SK-N-SH treated with all-trans-retinoic acid at 6 μM for 48 hours (cell line): ENCODE results near the gene GRIP1.

Experiments
- CSDC2 ChIP-seq: fragments of 250-450 bp; sonication (Bioruptor Pico); IDR thresholded peaks from 2 replicates; pipeline ENCODE4 v1.5.0; 2020; ENCODE audit warnings: mild to moderate bottlenecking, moderate library complexity
- ESRRG ChIP-seq: fragments of 250-450 bp; sonication (Bioruptor Pico); IDR thresholded peaks from 2 replicates; pipeline ENCODE4 v1.6.1; 2021; ENCODE audit warnings: mild to moderate bottlenecking
- ISL1 ChIP-seq: fragments of 250-450 bp; sonication (Bioruptor Pico); IDR thresholded peaks from 2 replicates; pipeline ENCODE4 v2.1.2; 2022; ENCODE audit warnings: mild to moderate bottlenecking, moderate library complexity
- OSR1 ChIP-seq: fragments of 250-450 bp; sonication (Bioruptor Pico); IDR thresholded peaks from 2 replicates; pipeline ENCODE4 v1.8.0; 2022; ENCODE audit warnings: moderate library complexity, mild to moderate bottlenecking, inconsistent platforms
- RARB ChIP-seq: fragments of 250-450 bp; sonication (Bioruptor Pico); IDR thresholded peaks from 2 replicates; pipeline ENCODE4 v1.8.0; 2021; ENCODE audit warnings: mild to moderate bottlenecking, moderate library complexity
- SNAI2 ChIP-seq: fragments of 250-450 bp; sonication (Bioruptor Pico); IDR thresholded peaks from 2 replicates; pipeline ENCODE4 v1.5.0; 2020; ENCODE audit warnings: mild to moderate bottlenecking, moderate library complexity
- TOX ChIP-seq: fragments of 250-450 bp; sonication (Bioruptor Pico); IDR thresholded peaks from 2 replicates; pipeline ENCODE4 v1.8.0; 2021; ENCODE audit warnings: mild to moderate bottlenecking, moderate library complexity, borderline replicate concordance
- ZFP3 ChIP-seq: fragments of 250-450 bp; sonication (Bioruptor Pico); IDR thresholded peaks from 2 replicates; pipeline ENCODE4 v1.5.0; 2020; ENCODE audit warnings: mild to moderate bottlenecking, moderate library complexity
- ZNF70 ChIP-seq: fragments of 450-650 bp; formaldehyde crosslinking; IDR thresholded peaks from 2 replicates; pipeline ENCODE4 v1.5.0; 2020; ENCODE audit warnings: mild to moderate bottlenecking, moderate library complexity
- ZNF8 ChIP-seq: fragments of 450-650 bp; formaldehyde crosslinking; IDR thresholded peaks from 2 replicates; pipeline ENCODE4 v1.5.0; 2020; ENCODE audit warnings: mild to moderate bottlenecking, moderate library complexity
- TF ChIP-seq, protein P1 (sequence below): fragments of 250-450 bp; sonication (Bioruptor Pico); IDR thresholded peaks from 2 replicates; pipeline ENCODE4 v1.5.1; 2020; ENCODE audit warnings: low read depth, mild to moderate bottlenecking, moderate library complexity
- TF ChIP-seq, protein P2 (sequence below): fragments of 250-450 bp; sonication (Bioruptor Pico); IDR thresholded peaks from 2 replicates; pipeline ENCODE4 v1.8.0; 2021; ENCODE audit warnings: low read depth, mild to moderate bottlenecking, moderate library complexity, borderline replicate concordance

- TF ChIP-seq ZNF8 (no peak), OSR1 (CRISPR knock-in tag) (no peak), RARB (CRISPR knock-in tag) (no peak), ESRRG (CRISPR knock-in tag) (no peak), ZNF70 (CRISPR knock-in tag) (no peak), ZFP3 (CRISPR knock-in tag) (no peak), SNAI2 (CRISPR knock-in tag) (no peak), TOX (CRISPR knock-in tag) (no peak), ISL1 (CRISPR knock-in tag) (no peak), CSDC2 (CRISPR knock-in tag) (no peak)
- TF ChIP-seq, protein P1, sequence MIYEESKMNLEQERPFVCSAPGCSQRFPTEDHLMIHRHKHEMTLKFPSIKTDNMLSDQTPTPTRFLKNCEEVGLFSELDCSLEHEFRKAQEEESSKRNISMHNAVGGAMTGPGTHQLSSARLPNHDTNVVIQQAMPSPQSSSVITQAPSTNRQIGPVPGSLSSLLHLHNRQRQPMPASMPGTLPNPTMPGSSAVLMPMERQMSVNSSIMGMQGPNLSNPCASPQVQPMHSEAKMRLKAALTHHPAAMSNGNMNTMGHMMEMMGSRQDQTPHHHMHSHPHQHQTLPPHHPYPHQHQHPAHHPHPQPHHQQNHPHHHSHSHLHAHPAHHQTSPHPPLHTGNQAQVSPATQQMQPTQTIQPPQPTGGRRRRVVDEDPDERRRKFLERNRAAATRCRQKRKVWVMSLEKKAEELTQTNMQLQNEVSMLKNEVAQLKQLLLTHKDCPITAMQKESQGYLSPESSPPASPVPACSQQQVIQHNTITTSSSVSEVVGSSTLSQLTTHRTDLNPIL (CRISPR knock-in tag): no peak
- TF ChIP-seq, protein P2, sequence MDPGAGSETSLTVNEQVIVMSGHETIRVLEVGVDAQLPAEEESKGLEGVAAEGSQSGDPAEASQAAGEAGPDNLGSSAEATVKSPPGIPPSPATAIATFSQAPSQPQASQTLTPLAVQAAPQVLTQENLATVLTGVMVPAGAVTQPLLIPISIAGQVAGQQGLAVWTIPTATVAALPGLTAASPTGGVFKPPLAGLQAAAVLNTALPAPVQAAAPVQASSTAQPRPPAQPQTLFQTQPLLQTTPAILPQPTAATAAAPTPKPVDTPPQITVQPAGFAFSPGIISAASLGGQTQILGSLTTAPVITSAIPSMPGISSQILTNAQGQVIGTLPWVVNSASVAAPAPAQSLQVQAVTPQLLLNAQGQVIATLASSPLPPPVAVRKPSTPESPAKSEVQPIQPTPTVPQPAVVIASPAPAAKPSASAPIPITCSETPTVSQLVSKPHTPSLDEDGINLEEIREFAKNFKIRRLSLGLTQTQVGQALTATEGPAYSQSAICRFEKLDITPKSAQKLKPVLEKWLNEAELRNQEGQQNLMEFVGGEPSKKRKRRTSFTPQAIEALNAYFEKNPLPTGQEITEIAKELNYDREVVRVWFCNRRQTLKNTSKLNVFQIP (CRISPR knock-in tag): no peak
Observed at GRCh38 chr12:66533767-66534166, 145.1 kb downstream of the GRIP1 start.
